Astrocyte (in vitro differentiated cells and primary cell): ENCODE results near the gene ZNF18. TPM values are rescaled to one million over a fixed set of nuclear protein-coding genes. Genes with fewer than 3 reads are reported as not detected.
"Not testable (repeated sequence)": the region's sequence is repeated elsewhere in the genome, so short reads cannot be mapped to it uniquely, and the experiment has no call there.

Source experiments
- DNase-seq: peaks from one replicate; pipeline ENCODE4 v3.0.0-alpha.2; 2010; ENCODE audit warnings: low read depth
- FAIRE-seq: peaks from 2 replicates; lab custom pipeline; 2011; peaks lifted over from hg19 to GRCh38; lab: Jason Lieb, UNC
- H2AFZ ChIP-seq: 2 replicates; pipeline ENCODE4 v1.6.0; 2012; ENCODE audit warnings: low read depth, low read length, inconsistent platforms
- H3K27ac ChIP-seq: 2 replicates; pipeline ENCODE4 v1.5.1; 2011; ENCODE audit warnings: low read depth, low read length, inconsistent platforms
- H3K27me3 ChIP-seq: 2 replicates; pipeline ENCODE4 v1.6.0; 2011; ENCODE audit warnings: low read length, inconsistent platforms; ENCODE audit not compliant: insufficient read depth
- H3K36me3 ChIP-seq: 2 replicates; pipeline ENCODE4 v1.5.1; 2011; ENCODE audit warnings: low read length, inconsistent platforms; ENCODE audit not compliant: insufficient read depth
- H3K4me1 ChIP-seq: 2 replicates; pipeline ENCODE4 v1.5.1; 2011; ENCODE audit warnings: low read length, inconsistent platforms; ENCODE audit not compliant: insufficient read depth
- H3K4me2 ChIP-seq: 2 replicates; pipeline ENCODE4 v1.6.0; 2012; ENCODE audit warnings: low read length, inconsistent platforms
- H3K4me3 ChIP-seq: 2 replicates; pipeline ENCODE4 v1.5.1; 2011; ENCODE audit warnings: low read depth, mild to moderate bottlenecking, low read length, inconsistent platforms; ENCODE audit not compliant: insufficient read depth
- H3K79me2 ChIP-seq: 2 replicates; pipeline ENCODE4 v1.6.0; 2012; ENCODE audit warnings: mild to moderate bottlenecking, low read length, inconsistent platforms; ENCODE audit not compliant: insufficient read depth
- H3K9ac ChIP-seq: 2 replicates; pipeline ENCODE4 v1.6.0; 2012; ENCODE audit warnings: mild to moderate bottlenecking, low read length, inconsistent platforms
- H3K9me3 ChIP-seq: 2 replicates; pipeline ENCODE4 v1.5.1; 2012; ENCODE audit warnings: low read depth, mild to moderate bottlenecking, low read length, inconsistent platforms; ENCODE audit not compliant: insufficient read depth
- H4K20me1 ChIP-seq: 2 replicates; pipeline ENCODE4 v1.6.0; 2012; ENCODE audit warnings: low read length, inconsistent platforms; ENCODE audit not compliant: insufficient read depth
- H3K27ac Mint-ChIP-seq: one replicate; pipeline ENCODE4 v1.8.0; 2021; ENCODE audit warnings: mild to moderate bottlenecking, mixed read lengths; ENCODE audit not compliant: unreplicated experiment
- H3K27me3 Mint-ChIP-seq: one replicate; pipeline ENCODE4 v1.8.0; 2021; ENCODE audit warnings: low read depth, mixed read lengths; ENCODE audit not compliant: unreplicated experiment
- H3K36me3 Mint-ChIP-seq: one replicate; pipeline ENCODE4 v1.8.0; 2021; ENCODE audit warnings: low read depth, mixed read lengths; ENCODE audit not compliant: unreplicated experiment
- H3K4me1 Mint-ChIP-seq: one replicate; pipeline ENCODE4 v1.8.0; 2021; ENCODE audit warnings: low read depth, mixed read lengths; ENCODE audit not compliant: unreplicated experiment
- H3K4me3 Mint-ChIP-seq: one replicate; pipeline ENCODE4 v1.8.0; 2021; ENCODE audit warnings: mild to moderate bottlenecking, moderate library complexity, mixed read lengths; ENCODE audit not compliant: unreplicated experiment
- H3K9me3 Mint-ChIP-seq: one replicate; pipeline ENCODE4 v1.8.0; 2021; ENCODE audit warnings: mild to moderate bottlenecking, mixed read lengths; ENCODE audit not compliant: unreplicated experiment
- CTCF ChIP-seq: IDR thresholded peaks from 2 replicates; pipeline ENCODE4 v1.5.1; 2011; ENCODE audit warnings: low read depth, mild to moderate bottlenecking, inconsistent platforms, low read length, moderate library complexity; ENCODE audit not compliant: insufficient read depth
- EZH2 ChIP-seq: IDR thresholded peaks from 2 replicates; pipeline ENCODE4 v1.6.1; 2012; ENCODE audit warnings: mild to moderate bottlenecking, low read length, inconsistent platforms; ENCODE audit not compliant: insufficient read depth
- total RNA-seq: library from RNA; stranded (reverse); gene quantifications from 2 replicates; pipeline ENCODE4 v1.2.1, GENCODE V29; 2021

The ZNF18 gene
- total RNA-seq, 1 donor from 2014 or later, result 8.3 TPM

DNA sequence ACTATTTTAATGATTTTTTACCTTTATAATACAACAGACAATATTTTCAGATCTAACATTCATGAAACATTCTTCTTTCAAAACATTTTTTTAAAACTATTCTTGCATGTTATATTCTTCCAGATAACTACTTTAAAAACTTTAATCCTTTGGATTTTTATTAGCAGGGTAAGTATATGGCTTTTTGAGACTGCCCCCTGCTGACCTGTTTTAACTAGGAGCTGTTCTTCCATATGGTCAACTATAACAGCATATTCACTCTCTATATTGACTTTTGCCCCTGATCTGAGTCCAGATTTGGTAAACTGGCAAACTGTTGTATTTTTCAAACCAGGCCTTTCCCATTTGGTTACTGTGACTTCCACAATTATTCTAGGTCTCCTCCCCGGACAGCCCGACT, 16.5 kb downstream of the ZNF18 start:
- no peak overlapping the region for H3K4me3 Mint-ChIP-seq
- no peak overlapping the region for H3K9ac ChIP-seq
- no peaks in the 10 kb centered on the region for H3K27me3 ChIP-seq
- no peak overlapping the region for H3K4me3 ChIP-seq
- H3K9me3 ChIP-seq, result no peaks in the 10 kb centered on the region
- no peak overlapping the region for H3K27ac ChIP-seq
- H3K36me3 ChIP-seq, result peaks cover 15% of the 10 kb centered on the region
- TF ChIP-seq CTCF, result peak; percentile 23
- no peak for TF ChIP-seq EZH2
- peaks cover 4% of the 10 kb centered on the region for H3K4me1 Mint-ChIP-seq
- no peak overlapping the region for H3K4me2 ChIP-seq
- peaks cover 28% of the 10 kb centered on the region for H3K36me3 Mint-ChIP-seq
- H3K4me1 ChIP-seq, result no peaks in the 10 kb centered on the region
- H4K20me1 ChIP-seq, result peaks cover 2% of the 10 kb centered on the region
- FAIRE-seq, result no peak
- no peaks in the 10 kb centered on the region for H3K27me3 Mint-ChIP-seq
- no peak for DNase-seq
- H3K79me2 ChIP-seq, result no peaks in the 10 kb centered on the region
- H2AFZ ChIP-seq, result no peak overlapping the region
- H3K9me3 Mint-ChIP-seq, result no peaks in the 10 kb centered on the region
- H3K27ac Mint-ChIP-seq, result no peak overlapping the region

GRCh38 chr17:11979795-11980194, 17.5 kb downstream of the ZNF18 start:
- no peaks in the 10 kb centered on the region for H3K4me1 ChIP-seq
- Mint-ChIP-seq H3K27me3 (no peaks in the 10 kb centered on the region), H3K4me3 (no peak overlapping the region), H3K9me3 (no peaks in the 10 kb centered on the region), H3K4me1 (peaks cover 4% of the 10 kb centered on the region), H3K36me3 (peaks cover 28% of the 10 kb centered on the region), H3K27ac (no peak overlapping the region)
- H2AFZ ChIP-seq, result no peak overlapping the region
- no peaks in the 10 kb centered on the region for H3K27me3 ChIP-seq
- no peak for TF ChIP-seq EZH2
- TF ChIP-seq CTCF, result no peak
- no peak overlapping the region for H3K27ac ChIP-seq
- no peaks in the 10 kb centered on the region for H4K20me1 ChIP-seq
- no peak overlapping the region for H3K4me2 ChIP-seq
- no peak for FAIRE-seq
- no peak overlapping the region for H3K9ac ChIP-seq
- no peaks in the 10 kb centered on the region for H3K9me3 ChIP-seq
- H3K36me3 ChIP-seq, result peaks cover 15% of the 10 kb centered on the region
- no peaks in the 10 kb centered on the region for H3K79me2 ChIP-seq
- DNase-seq, result no peak
- H3K4me3 ChIP-seq, result no peak overlapping the region

DNA sequence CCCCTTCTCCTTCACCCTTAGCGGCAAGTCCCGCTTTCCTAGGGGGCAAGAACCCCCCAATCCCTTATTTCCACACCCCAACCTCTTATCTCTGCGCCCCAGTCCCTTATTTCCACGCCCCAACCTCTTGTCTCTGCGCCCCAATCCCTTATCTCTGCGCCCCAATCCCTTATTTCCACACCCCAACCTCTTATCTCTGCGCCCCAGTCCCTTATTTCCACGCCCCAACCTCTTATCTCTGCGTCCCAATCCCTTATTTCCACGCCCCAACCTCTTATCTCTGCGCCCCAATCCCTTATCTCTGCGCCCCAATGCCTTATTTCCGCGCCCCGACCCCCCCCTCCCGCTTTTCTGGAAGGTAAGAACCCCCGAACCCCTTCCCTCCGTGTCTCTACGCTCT, 24.5 kb downstream of the ZNF18 start:
- H3K27ac ChIP-seq, H3K27me3 ChIP-seq, H3K4me2 ChIP-seq, H3K27ac Mint-ChIP-seq, H3K9me3 ChIP-seq, H3K4me3 Mint-ChIP-seq, H3K9me3 Mint-ChIP-seq, H3K4me1 ChIP-seq, H3K27me3 Mint-ChIP-seq, H2AFZ ChIP-seq, H3K36me3 ChIP-seq, H3K9ac ChIP-seq, FAIRE-seq, H3K4me3 ChIP-seq, H4K20me1 ChIP-seq, H3K4me1 Mint-ChIP-seq, DNase-seq, H3K79me2 ChIP-seq: not testable (repeated sequence)
- peaks cover 20% of the 10 kb centered on the region for H3K36me3 Mint-ChIP-seq
